Activated naive CD4-positive, alpha-beta T cell treated with anti-CD3 and anti-CD28 coated beads, Interleukin-2, amount 10 ng/mL, durations not matched to agents 5 hours and 36 hours (primary cell): ENCODE data around the gene TPGS1. TPM values are rescaled to one million over a fixed set of nuclear protein-coding genes. Genes with fewer than 3 reads are reported as not detected.

Experiments
- total RNA-seq, 2 experiments: library from RNA; stranded (reverse); gene quantifications; one replicate each; pipeline ENCODE4 v1.2.3, GENCODE V29; 2021

Gene TPGS1
- total RNA-seq: 10 to 100 TPM; 28.3 to 31.9 TPM

DNA sequence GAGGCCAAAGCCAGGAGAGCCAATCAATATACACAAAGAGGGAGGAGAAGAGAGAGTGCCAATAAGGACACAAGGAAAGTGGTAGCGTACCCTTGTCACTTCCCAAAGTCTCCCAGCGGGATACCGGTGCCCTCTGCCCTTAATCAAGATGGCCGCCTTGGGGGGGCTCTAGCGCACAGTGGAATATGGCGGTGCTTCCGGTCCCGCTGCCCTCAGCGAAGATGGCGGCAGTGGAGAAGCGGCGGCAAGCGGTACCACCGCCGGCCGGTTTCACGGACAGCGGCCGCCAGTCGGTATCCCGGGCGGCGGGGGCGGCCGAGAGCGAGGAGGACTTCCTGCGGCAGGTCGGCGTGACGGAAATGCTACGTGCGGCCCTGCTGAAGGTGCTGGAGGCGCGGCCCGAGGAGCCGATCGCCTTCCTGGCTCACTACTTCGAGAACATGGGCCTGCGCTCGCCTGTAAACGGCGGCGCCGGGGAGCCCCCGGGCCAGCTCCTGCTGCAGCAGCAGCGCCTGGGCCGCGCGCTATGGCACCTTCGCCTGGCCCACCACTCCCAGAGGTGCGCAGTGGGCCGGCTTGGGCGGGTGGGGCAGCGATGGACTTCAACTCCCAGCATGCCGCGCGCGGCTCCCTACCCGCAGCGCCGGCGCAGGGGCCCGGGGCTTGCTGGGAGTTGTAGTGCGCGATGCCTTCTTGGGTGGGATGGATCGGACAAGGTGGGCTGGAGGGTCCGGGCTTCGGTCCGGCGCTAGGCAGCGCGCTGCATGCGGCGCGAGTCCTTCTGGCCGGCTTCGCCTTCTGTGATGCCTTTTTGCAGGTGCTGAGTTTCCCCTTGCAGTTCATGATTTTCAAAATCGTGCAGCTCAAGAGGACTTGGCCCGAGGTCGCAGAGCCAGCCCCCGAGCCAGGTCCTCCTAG lies at the start of gene TPGS1:
Gene TPGS1 (plus strand): TSS at position 212 of the 918 bp plus-strand sequence. CDS start 10 bp downstream, at position 222.

GRCh38 chr19:460877-461720 lies 46.2 kb upstream of the TPGS1 start, which contains the start of gene SHC2:
SHC2 (minus strand) TSS chr19:461033; CDS start chr19:460996, 37 bp downstream.

GRCh38 chr19:496112-496665 lies 11.1 kb upstream of the TPGS1 start, which contains the start of gene MADCAM1:
MADCAM1 (plus strand) TSS chr19:496486; CDS start chr19:496500, 14 bp downstream.

GRCh38 chr19:531753-532560 lies 24.7 kb downstream of the TPGS1 start, which contains the start of gene CDC34:
CDC34 (plus strand) TSS chr19:531760; CDS start chr19:531932, 172 bp downstream.

DNA sequence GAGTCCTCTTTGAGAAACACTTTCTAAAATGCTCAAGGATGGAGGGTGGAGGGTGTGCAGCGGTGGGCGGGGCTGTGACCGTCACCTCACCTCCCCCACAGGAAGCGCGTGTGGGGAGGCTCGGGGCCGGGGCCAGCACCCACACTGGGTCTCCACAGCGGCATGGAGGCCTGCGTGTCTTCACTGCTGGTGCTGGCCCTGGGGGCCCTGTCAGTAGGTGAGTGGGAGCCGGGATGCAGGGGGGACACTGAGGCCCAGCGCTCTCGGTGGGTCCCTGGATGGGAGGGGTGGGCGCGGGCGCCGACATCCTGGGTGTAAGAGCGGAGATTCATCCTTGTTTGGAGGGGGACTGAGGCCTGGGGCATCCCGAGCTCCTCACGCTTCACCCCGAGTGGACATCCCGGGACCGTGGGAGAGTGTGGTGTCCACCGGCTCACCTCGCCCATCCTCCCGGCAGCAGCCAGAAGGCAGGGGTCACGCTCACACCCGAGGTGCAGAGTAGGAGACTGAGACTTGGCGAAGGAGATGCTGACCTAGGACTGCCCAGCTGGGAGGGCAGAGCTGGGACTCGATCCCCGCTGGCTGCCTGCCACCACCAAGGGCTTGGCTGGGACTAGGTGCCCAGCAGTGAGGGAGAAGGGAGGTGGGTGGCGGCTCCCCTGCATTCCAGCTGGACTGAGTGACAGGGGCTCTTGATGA lies 36.8 kb downstream of the TPGS1 start, which contains the start of gene GZMM:
Gene GZMM (plus strand): TSS at position 144 of the 699 bp plus-strand sequence. CDS start 19 bp downstream, at position 163.

Other genes starting within 250 kb of the TPGS1 start
- gene PLPP2, start 216.1 kb upstream of the TPGS1 start, total RNA-seq: under 1 TPM in 1 of 2 experiments, not detected in 1; 0.29 TPM
- gene MIER2, start 162.7 kb upstream of the TPGS1 start, total RNA-seq: 10 to 100 TPM; 22.5 to 24.4 TPM
- gene C2CD4C, start 98.3 kb upstream of the TPGS1 start, total RNA-seq: under 1 TPM; 0.14 to 0.20 TPM
- gene SHC2, start 46.5 kb upstream of the TPGS1 start, total RNA-seq: not detected
- gene MADCAM1, start 11.0 kb upstream of the TPGS1 start, total RNA-seq: under 1 TPM; 0.26 to 0.53 TPM
- gene CDC34, start 24.3 kb downstream of the TPGS1 start, total RNA-seq: 10 to 100 TPM; 50.5 to 51.4 TPM
- gene GZMM, start 36.6 kb downstream of the TPGS1 start, total RNA-seq: 10 to 100 TPM; 49.7 to 52.1 TPM
- 100 to 1,000 TPM; 192 to 193 TPM for gene BSG, start 65.1 kb downstream of the TPGS1 start, total RNA-seq
- 1 to 10 TPM; 5.2 to 5.6 TPM for gene HCN2, start 82.4 kb downstream of the TPGS1 start, total RNA-seq
- gene POLRMT, start 126.0 kb downstream of the TPGS1 start, total RNA-seq: 10 to 100 TPM; 51.6 to 54.5 TPM
- not detected for gene FGF22, start 132.4 kb downstream of the TPGS1 start, total RNA-seq
- gene RNF126, start 155.7 kb downstream of the TPGS1 start, total RNA-seq: 10 to 100 TPM; 76.1 to 78.9 TPM
- gene FSTL3, start 168.9 kb downstream of the TPGS1 start, total RNA-seq: 1 to 10 TPM; 3.6 to 3.9 TPM
- gene PRSS57, start 188.0 kb downstream of the TPGS1 start, total RNA-seq: not detected
- not detected for gene PALM, start 201.4 kb downstream of the TPGS1 start, total RNA-seq
- gene MISP, start 243.6 kb downstream of the TPGS1 start, total RNA-seq: not detected